Skeletal muscle tissue (tissue), 4 donors: Measurements from ENCODE around the gene CAB39. TPM values are rescaled to one million over a fixed set of nuclear protein-coding genes. Genes with fewer than 3 reads are reported as not detected.
A peak's percentile ranks its signal among the peaks of the same experiment; 100 is the strongest.

Source experiments
- H3K27ac ChIP-seq: one replicate; pipeline ENCODE4 v1.7.0; 2013; ENCODE audit warnings: mild to moderate bottlenecking, low read depth, low read length, inconsistent platforms
- H3K27me3 ChIP-seq, 3 donors: one replicate each; pipeline ENCODE4 v1.7.0; 2013; ENCODE audit warnings: low read length in 3 of 3; ENCODE audit not compliant: control insufficient read depth in 3 of 3, insufficient read depth in 3 of 3
- H3K36me3 ChIP-seq, 3 donors: one replicate each; pipeline ENCODE4 v1.7.0; 2013; ENCODE audit warnings: low read length in 3 of 3; ENCODE audit not compliant: control insufficient read depth in 3 of 3, insufficient read depth in 3 of 3
- H3K4me1 ChIP-seq, 3 donors: one replicate each; pipeline ENCODE4 v1.7.0; 2013; ENCODE audit warnings: low read length in 3 of 3, mild to moderate bottlenecking in 3 of 3; ENCODE audit not compliant: control insufficient read depth in 3 of 3, insufficient read depth in 3 of 3
- H3K4me3 ChIP-seq, 3 donors: one replicate each; pipeline ENCODE4 v1.7.0; 2013; ENCODE audit warnings: low read length in 3 of 3
- H3K9ac ChIP-seq, 3 donors: one replicate each; pipeline ENCODE4 v1.7.0; 2013; ENCODE audit warnings: low read length in 3 of 3, mild to moderate bottlenecking in 3 of 3, moderate library complexity in 2 of 3, low read depth in 1 of 3
- H3K9me3 ChIP-seq, 3 donors: one replicate each; pipeline ENCODE4 v1.7.0; 2013; ENCODE audit warnings: low read length in 3 of 3; ENCODE audit not compliant: control insufficient read depth in 3 of 3
- total RNA-seq: library from RNA; depleted of rRNA; stranded (reverse); fragments of >200 nt; gene quantifications from one replicate; pipeline ENCODE4 v1.2.3, GENCODE V29; 2014
- donor health status: Osteomylitis.

CAB39 gene
- total RNA-seq, 1 donor from 2014 or later: 60.5 TPM

DNA sequence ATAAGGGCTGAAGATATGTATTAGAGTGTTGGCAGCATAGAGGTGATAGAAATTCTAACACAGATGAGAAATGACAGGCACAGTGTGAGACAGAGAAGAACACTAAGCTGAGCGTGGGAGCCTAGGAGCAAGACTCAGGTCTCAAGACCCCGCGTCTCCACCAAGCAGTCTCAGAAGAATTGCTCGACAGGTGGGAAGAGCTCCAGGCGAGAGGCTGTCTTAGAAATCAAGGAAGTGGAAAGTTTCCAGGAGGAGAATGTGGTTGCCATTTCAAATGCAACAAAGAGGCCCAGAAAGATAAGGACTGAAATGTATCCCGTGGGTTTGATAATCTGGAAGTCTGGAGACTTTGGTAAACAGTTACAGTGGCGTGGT is 31.5 kb upstream of the CAB39 start:
- Histone ChIP-seq H3K36me3 (no peaks in the 10 kb centered on the region), H3K27ac (no peak overlapping the region), H3K4me3 (no peak overlapping the region), H3K27me3 (no peaks in the 10 kb centered on the region), H3K9ac (no peak overlapping the region), H3K4me1 (peaks cover 0 to 9% (median 0%) of the 10 kb centered on the region in 3 donors), H3K9me3 (peaks cover 0 to 2% (median 0%) of the 10 kb centered on the region in 3 donors)

DNA sequence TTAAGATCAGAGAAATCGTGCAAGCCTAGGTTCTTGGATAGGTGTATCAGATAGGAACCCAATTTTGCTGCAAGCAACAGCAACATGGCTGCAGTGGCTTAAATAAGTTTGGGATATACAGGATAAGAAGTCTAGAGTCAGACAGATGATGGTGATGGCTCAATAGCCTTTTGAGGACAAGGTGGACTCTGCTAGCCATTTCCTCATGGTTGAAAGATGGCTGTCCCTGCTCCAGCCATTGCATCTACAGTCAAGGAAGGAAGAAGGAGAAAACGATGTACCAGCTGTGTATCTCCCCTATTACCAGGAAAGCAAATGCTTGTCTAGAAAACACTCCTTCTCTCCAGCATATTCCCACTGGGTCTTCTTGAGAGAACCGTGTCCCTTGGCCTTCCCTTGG is 30.1 kb upstream of the CAB39 start:
- Histone ChIP-seq H3K36me3 (no peaks in the 10 kb centered on the region), H3K27me3 (no peaks in the 10 kb centered on the region), H3K4me1 (peaks cover 0 to 9% (median 0%) of the 10 kb centered on the region in 3 donors), H3K9me3 (peaks cover 0 to 2% (median 0%) of the 10 kb centered on the region in 3 donors), H3K9ac (no peak overlapping the region), H3K4me3 (no peak overlapping the region), H3K27ac (no peak overlapping the region)

DNA sequence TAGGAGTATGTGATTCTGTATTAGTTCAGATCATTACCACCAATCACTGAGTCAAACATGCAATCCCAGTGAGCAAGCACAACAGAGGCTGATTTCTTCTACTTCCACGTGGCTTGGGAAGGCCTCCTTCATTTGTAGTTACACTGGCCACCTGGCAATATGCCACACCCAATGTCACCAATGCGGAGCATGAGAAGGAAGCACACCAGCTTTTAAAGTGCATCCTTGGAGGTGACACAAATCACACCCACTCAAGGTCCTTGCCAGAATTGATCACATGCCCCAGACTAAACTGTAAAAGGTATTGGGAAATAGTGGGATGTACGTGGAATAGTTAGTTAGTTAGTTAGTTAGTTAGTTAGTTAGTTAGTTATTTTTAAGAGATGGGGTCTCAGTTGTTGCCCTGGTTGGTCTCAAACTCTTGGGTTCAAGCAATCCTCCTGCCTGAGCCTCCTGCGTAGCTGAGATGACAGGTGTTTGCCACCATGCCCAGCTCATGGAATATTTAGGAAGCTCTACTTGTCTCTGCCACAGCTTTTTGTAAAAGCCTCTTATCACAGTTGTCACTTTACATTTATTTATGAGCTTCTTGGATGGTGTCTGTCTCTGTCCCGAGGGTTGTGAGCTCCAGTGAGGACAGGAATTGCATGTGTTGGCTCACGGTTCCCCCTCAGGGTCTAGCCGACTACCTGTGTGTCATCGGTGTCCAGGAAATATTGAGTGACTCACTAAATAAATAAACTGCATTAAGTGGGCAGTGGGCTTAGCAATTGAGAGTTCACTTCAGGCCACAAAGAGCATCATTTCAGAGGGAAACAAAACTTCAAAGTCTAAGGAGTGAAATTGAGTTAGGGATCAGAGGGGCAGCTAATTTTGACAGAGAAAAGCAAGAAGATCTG is 28.1 kb upstream of the CAB39 start:
- Histone ChIP-seq H3K36me3 (no peaks in the 10 kb centered on the region), H3K9me3 (no peaks in the 10 kb centered on the region), H3K4me1 (peaks cover 6 to 20% (median 11%) of the 10 kb centered on the region in 3 donors), H3K4me3 (no peak overlapping the region), H3K27ac (peak overlapping the region; percentile 48), H3K9ac (no peak overlapping the region), H3K27me3 (no peaks in the 10 kb centered on the region)

DNA sequence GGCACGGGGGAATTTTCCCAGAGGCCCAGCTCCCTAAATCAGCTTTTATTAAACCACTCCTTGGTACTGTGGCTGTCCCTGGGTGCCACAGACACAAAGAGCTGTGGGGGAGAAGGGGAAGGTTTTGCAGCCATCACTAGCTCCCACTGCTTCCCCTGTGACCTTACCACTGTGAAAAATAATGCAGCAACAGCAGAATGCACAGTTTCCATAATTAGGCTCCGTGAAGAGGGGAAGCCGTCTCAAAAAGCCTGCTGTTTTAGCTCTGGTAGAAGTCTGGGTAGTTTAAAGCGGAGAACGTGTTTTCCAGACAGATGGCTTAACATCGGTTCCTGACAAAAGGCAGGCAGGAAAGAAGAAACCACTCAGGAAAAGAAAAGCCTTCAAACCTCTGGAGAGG is 27.5 kb upstream of the CAB39 start:
- no peak overlapping the region for H3K9ac ChIP-seq
- H3K27ac ChIP-seq: peak overlapping the region; percentile 48
- no peaks in the 10 kb centered on the region for H3K36me3 ChIP-seq
- H3K4me1 ChIP-seq: peaks cover 7 to 20% (median 11%) of the 10 kb centered on the region in 3 donors
- no peaks in the 10 kb centered on the region for H3K9me3 ChIP-seq
- no peak overlapping the region for H3K4me3 ChIP-seq
- no peaks in the 10 kb centered on the region for H3K27me3 ChIP-seq

DNA sequence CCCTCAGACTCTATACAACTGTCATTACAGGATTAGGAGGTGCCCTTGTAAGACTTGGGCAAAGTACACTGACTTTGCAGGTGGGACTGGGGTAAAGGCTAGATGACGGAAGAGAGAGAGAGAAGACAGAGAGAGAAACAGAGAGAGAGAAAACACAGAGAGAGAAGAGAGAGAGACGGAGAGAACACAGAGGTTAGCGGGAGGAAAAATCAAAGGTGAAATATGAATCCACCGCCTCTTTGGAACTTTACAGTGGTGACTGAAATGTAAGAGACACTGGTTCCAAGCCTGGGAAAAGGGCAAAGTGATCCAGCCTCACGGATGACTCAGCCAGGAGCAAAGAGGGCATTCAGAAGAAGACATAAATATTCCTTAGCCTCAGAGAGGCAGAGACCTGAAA is 25.1 kb upstream of the CAB39 start:
- Histone ChIP-seq H3K9me3 (no peaks in the 10 kb centered on the region), H3K36me3 (no peaks in the 10 kb centered on the region), H3K27me3 (no peaks in the 10 kb centered on the region), H3K27ac (peak overlapping the region; percentile 74), H3K4me3 (peak overlapping the region in 1 of 3 donors; percentile 14), H3K4me1 (peaks cover 11 to 25% (median 11%) of the 10 kb centered on the region in 3 donors), H3K9ac (peak overlapping the region; percentile 53 to 69 (median 68))

DNA sequence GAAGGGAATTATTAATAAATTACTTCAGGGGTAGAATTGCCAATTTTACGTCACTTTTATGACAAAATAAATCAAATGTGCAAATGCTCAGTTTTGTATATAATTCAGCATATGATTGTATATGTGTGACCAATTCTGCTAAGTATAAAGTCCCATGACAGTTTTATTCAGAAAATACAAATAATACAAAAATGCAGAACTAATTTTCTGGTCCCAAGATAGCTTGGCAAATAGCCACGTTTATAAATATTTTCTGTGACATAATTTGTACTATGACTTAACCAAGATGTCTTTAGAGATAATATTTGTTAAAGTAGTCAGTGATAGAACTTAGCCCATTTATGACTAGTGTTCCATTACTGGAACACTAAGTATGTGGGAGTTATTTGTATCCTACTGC is 24.2 kb upstream of the CAB39 start:
- Histone ChIP-seq H3K9ac (peak overlapping the region in 1 of 3 donors; percentile 68), H3K36me3 (no peaks in the 10 kb centered on the region), H3K9me3 (no peaks in the 10 kb centered on the region), H3K27ac (no peak overlapping the region), H3K4me3 (no peak overlapping the region), H3K4me1 (peaks cover 11 to 25% (median 11%) of the 10 kb centered on the region in 3 donors), H3K27me3 (no peaks in the 10 kb centered on the region)

- H3K27me3 ChIP-seq: no peaks in the 10 kb centered on the region
- H3K36me3 ChIP-seq: no peaks in the 10 kb centered on the region
- H3K4me1 ChIP-seq: peaks cover 11 to 17% (median 11%) of the 10 kb centered on the region in 3 donors
- H3K4me3 ChIP-seq: no peak overlapping the region
- peak overlapping the region in 1 of 3 donors; percentile 33 for H3K9ac ChIP-seq
- H3K9me3 ChIP-seq: no peaks in the 10 kb centered on the region
- H3K27ac ChIP-seq: no peak overlapping the region
Observed at GRCh38 chr2:230690439-230690838, 22.2 kb upstream of the CAB39 start.

DNA sequence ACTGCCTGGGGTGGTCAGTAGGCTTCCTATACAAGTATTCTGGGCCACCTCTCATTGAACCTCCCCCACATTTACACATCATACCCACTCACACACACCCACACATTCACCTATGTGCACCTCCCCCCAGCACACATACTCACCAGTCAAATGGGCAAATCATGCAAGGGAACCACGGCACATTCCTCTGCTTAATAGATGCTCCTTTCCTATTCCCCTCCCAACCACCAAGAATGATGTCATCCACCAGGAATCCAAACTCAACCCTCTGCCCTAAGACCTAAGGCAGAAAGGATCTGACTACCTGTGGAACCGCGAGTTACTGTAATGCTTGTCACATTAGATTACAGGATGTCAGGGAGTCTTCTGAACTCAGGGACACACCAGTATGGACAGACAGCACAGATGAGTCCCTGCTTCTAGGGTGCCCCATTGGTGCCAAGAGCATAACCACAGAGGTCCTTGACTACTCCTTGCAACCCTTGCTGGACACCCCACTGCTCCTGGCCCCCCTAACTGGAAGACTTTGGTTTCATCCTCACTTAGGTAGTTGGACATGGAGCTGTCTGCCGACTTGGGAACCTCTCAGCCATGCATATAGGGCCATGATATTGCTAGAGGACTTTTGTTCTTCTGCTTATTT is 21.5 kb upstream of the CAB39 start:
- Histone ChIP-seq H3K27me3 (no peaks in the 10 kb centered on the region), H3K36me3 (no peaks in the 10 kb centered on the region), H3K27ac (no peak overlapping the region), H3K4me1 (peaks cover 11 to 17% (median 11%) of the 10 kb centered on the region in 3 donors), H3K9me3 (no peaks in the 10 kb centered on the region), H3K9ac (no peak overlapping the region), H3K4me3 (no peak overlapping the region)

GRCh38 chr2:230692760-230693159 is 19.9 kb upstream of the CAB39 start:
- H3K4me1 ChIP-seq: peaks cover 10 to 15% (median 11%) of the 10 kb centered on the region in 3 donors
- H3K27me3 ChIP-seq: no peaks in the 10 kb centered on the region
- H3K4me3 ChIP-seq: no peak overlapping the region
- no peak overlapping the region for H3K9ac ChIP-seq
- no peaks in the 10 kb centered on the region for H3K36me3 ChIP-seq
- H3K27ac ChIP-seq: no peak overlapping the region
- no peaks in the 10 kb centered on the region for H3K9me3 ChIP-seq

DNA sequence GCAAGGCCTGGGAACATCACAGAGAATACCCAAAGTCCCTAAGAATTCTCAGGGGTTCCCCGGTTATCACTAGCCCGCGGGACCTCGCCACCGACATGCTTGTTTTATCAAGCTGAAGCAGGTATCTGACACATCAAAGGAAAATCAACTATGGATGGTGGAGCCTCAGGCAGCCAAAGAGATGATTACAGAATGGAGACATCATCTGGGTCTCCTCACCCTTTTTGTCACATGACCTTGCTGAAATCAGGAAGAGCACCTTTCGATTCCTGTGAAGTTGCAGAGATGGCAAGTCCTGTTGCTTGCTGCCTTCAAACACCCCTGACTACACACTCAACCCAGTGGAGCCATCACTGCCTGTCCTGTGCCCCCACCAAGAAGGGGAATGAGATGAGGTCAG is 19.2 kb upstream of the CAB39 start:
- H3K36me3 ChIP-seq: no peaks in the 10 kb centered on the region
- H3K27ac ChIP-seq: no peak overlapping the region
- H3K4me1 ChIP-seq: peaks cover 4 to 10% (median 6%) of the 10 kb centered on the region in 3 donors
- H3K4me3 ChIP-seq: no peak overlapping the region
- H3K9ac ChIP-seq: no peak overlapping the region
- H3K9me3 ChIP-seq: no peaks in the 10 kb centered on the region
- no peaks in the 10 kb centered on the region for H3K27me3 ChIP-seq
